Retinal pigment epithelial cell (primary cell): Measurements from ENCODE around the gene WWOX.

Experiments used
- DNase-seq: peaks from one replicate; pipeline ENCODE4 v3.0.0-alpha.2; 2010; ENCODE audit warnings: low read depth
- H3K4me3 ChIP-seq: 2 replicates; pipeline ENCODE4 v1.5.1; 2011; ENCODE audit warnings: mild to moderate bottlenecking, low read length, control low read depth, moderate library complexity
- CTCF ChIP-seq: conservative IDR thresholded peaks from 2 replicates; pipeline ENCODE4 v1.5.1; 2011; ENCODE audit warnings: low read depth, low read length, control low read depth, inconsistent platforms

WWOX gene

GRCh38 chr16:78745108-78746019 is 645.9 kb downstream of the WWOX start:
- no peak overlapping the region for H3K4me3 ChIP-seq
- DNase-seq, result no peak
- TF ChIP-seq CTCF, result no peak

- no peak for TF ChIP-seq CTCF
- no peak for DNase-seq
- H3K4me3 ChIP-seq, result no peak overlapping the region
These were observed 647.3 kb downstream of the WWOX start for GRCh38 chr16:78746718-78747117.

DNA sequence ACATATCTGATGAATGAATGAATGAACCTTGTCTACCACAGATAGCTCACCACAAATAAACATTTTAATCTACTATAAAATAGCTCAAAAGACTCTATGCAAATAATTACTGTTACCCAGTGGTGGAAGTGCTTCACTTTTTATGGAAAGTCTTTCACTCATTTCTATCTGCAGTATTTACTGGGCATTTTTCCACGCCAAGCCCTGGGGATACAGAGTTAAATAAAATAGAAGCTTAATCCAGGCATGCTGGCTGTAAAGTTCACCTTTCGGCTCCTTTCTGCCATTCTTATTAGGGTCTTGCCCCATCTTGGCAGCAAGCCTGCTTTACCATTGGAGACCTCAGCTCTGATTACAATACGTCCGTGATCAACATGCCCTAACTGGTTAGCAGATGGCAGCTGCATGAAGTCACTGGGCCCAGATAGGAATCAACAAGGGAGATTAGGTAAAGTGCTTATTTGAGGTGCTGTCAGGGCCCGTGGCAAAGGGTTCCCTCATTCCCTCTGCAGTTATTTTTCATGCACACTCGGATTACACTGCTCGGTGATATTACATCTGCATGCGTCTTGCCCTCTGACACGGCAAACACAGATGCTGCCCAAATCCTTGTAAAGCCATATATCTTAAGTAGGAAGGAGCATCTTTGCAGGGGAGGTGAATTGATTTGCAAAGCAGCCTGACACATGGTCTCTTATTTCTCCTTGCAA is 648.9 kb downstream of the WWOX start:
- no peak for TF ChIP-seq CTCF
- no peak overlapping the region for H3K4me3 ChIP-seq
- no peak for DNase-seq

- H3K4me3 ChIP-seq, result no peak overlapping the region
- DNase-seq, result no peak
- TF ChIP-seq CTCF, result no peak
These were observed 650.4 kb downstream of the WWOX start for GRCh38 chr16:78749745-78750268.

GRCh38 chr16:78750611-78751010 is 651.2 kb downstream of the WWOX start:
- no peak overlapping the region for H3K4me3 ChIP-seq
- TF ChIP-seq CTCF, result no peak
- no peak for DNase-seq

- H3K4me3 ChIP-seq, result no peak overlapping the region
- DNase-seq, result no peak
- no peak for TF ChIP-seq CTCF
These were observed 652.1 kb downstream of the WWOX start for GRCh38 chr16:78751601-78752000.
